Fibroblast of lung (primary cell): ENCODE data around the gene SEMA5A. TPM values are rescaled to one million over a fixed set of nuclear protein-coding genes. Genes with fewer than 3 reads are reported as not detected.

Experiments
- DNase-seq, 2 donors: peaks; one replicate each; pipeline versions ENCODE4 v3.0.0 to v3.0.0-alpha.2; 2010; ENCODE audit warnings: low read depth in 2 of 2
- H2AFZ ChIP-seq: 2 replicates; pipeline ENCODE4 v1.5.1; 2012; ENCODE audit warnings: low read length, control low read depth, inconsistent platforms
- H3K27ac ChIP-seq: 2 replicates; pipeline ENCODE4 v1.5.1; 2011; ENCODE audit warnings: low read length, control low read depth; ENCODE audit not compliant: insufficient read depth
- H3K27me3 ChIP-seq: 2 replicates; pipeline ENCODE4 v1.5.1; 2011; ENCODE audit warnings: mild to moderate bottlenecking, low read length; ENCODE audit not compliant: control insufficient read depth, insufficient read depth
- H3K36me3 ChIP-seq: 2 replicates; pipeline ENCODE4 v1.5.1; 2011; ENCODE audit warnings: low read length; ENCODE audit not compliant: control insufficient read depth, insufficient read depth
- H3K4me1 ChIP-seq: 2 replicates; pipeline ENCODE4 v1.5.1; 2011; ENCODE audit warnings: low read length; ENCODE audit not compliant: control insufficient read depth, insufficient read depth; ENCODE audit errors: extremely low read depth
- H3K4me2 ChIP-seq: 2 replicates; pipeline ENCODE4 v1.5.1; 2011; ENCODE audit warnings: low read length, control low read depth; ENCODE audit not compliant: insufficient read depth; ENCODE audit errors: extremely low read depth
- H3K4me3 ChIP-seq, 4 experiments: fragments of 200-600 bp in 1 of 4; sonication (generic) in 1 of 4; replicated peaks in 1 of 4; 2 replicates each; pipeline ENCODE4 v1.5.1; 2011 to 2016; ENCODE audit warnings: low read length in 4 of 4, low read depth in 3 of 4, mild to moderate bottlenecking in 3 of 4, control low read depth in 2 of 4, inconsistent platforms in 1 of 4, mixed read lengths in 1 of 4; ENCODE audit not compliant: insufficient read depth in 1 of 4; ENCODE audit errors: control extremely low read depth in 1 of 4
- H3K79me2 ChIP-seq: 2 replicates; pipeline ENCODE4 v1.5.1; 2012; ENCODE audit warnings: mild to moderate bottlenecking, low read length, inconsistent platforms; ENCODE audit not compliant: control insufficient read depth, insufficient read depth
- H3K9ac ChIP-seq: 2 replicates; pipeline ENCODE4 v1.5.1; 2011; ENCODE audit warnings: mild to moderate bottlenecking, low read length, control low read depth; ENCODE audit not compliant: insufficient read depth
- H3K9me3 ChIP-seq: 2 replicates; pipeline ENCODE4 v1.5.1; 2012; ENCODE audit warnings: low read depth, low read length; ENCODE audit not compliant: control insufficient read depth, insufficient read depth
- H4K20me1 ChIP-seq: 2 replicates; pipeline ENCODE4 v1.5.1; 2011; ENCODE audit warnings: low read length; ENCODE audit not compliant: control insufficient read depth, insufficient read depth; ENCODE audit errors: extremely low read depth
- EZH2 ChIP-seq: IDR thresholded peaks from 2 replicates; pipeline ENCODE4 v1.5.1; 2012; ENCODE audit warnings: low read length, control low read depth, mild to moderate bottlenecking; ENCODE audit errors: missing control alignments
- polyA plus RNA-seq, 2 donors: library from polyadenylated mRNA; depleted of rRNA in 1 of 2; stranded (reverse) in 1 of 2; unstranded in 1 of 2; fragments of >200 nt; gene quantifications; 2 replicates each; pipeline ENCODE4 v1.2.1, GENCODE V29; 2011 to 2012; ENCODE audit warnings: missing spikeins in 1 of 2
- total RNA-seq: library from RNA; depleted of rRNA; stranded (reverse); fragments of >200 nt; gene quantifications from 2 replicates; pipeline ENCODE4 v1.2.1, GENCODE V29; 2014
- TF ChIP-seq, protein P1 (sequence below), 2 donors: IDR thresholded peaks in 1 of 2; conservative IDR thresholded peaks in 1 of 2; 1 replicate in 1 of 2; 2 replicates in 1 of 2; pipeline ENCODE4 v1.5.1; 2011 to 2012; ENCODE audit warnings: low read length in 2 of 2, control low read depth in 1 of 2, inconsistent platforms in 1 of 2, low read depth in 1 of 2, mild to moderate bottlenecking in 1 of 2

Gene SEMA5A
- total and polyA plus RNA-seq, 2 donors (not counting 1 experiment from before 2014, with no cell fraction given), result 30.6 to 49.0 TPM

DNA sequence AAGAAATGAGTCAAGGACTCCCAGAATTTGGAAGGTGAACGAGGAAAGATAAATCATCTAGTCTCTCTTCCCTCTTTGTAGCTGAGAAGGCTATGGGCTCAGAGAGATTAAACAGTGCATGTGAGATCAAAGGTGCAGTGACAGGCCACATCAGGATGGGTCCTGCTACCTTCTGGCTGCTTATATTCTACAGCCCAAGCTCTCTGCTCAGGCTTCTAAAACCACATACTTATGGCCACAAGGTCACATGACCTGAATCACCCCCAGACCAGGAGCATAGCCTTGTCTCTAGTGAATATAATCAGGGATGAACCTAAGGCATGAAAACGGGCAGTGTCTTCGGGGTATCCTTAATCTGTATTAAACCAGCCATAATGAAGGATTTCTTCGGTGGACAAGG, 158.9 kb downstream of the SEMA5A start:
- Histone ChIP-seq H3K4me2 (no peak overlapping the region), H3K4me1 (no peaks in the 10 kb centered on the region), H4K20me1 (no peaks in the 10 kb centered on the region), H3K9ac (no peak overlapping the region), H3K4me3 (no peak overlapping the region), H3K27me3 (no peaks in the 10 kb centered on the region), H3K27ac (no peak overlapping the region), H3K9me3 (no peaks in the 10 kb centered on the region), H3K79me2 (no peaks in the 10 kb centered on the region), H3K36me3 (no peaks in the 10 kb centered on the region), H2AFZ (no peak overlapping the region)
- DNase-seq, result no peak
- TF ChIP-seq, protein P1, sequence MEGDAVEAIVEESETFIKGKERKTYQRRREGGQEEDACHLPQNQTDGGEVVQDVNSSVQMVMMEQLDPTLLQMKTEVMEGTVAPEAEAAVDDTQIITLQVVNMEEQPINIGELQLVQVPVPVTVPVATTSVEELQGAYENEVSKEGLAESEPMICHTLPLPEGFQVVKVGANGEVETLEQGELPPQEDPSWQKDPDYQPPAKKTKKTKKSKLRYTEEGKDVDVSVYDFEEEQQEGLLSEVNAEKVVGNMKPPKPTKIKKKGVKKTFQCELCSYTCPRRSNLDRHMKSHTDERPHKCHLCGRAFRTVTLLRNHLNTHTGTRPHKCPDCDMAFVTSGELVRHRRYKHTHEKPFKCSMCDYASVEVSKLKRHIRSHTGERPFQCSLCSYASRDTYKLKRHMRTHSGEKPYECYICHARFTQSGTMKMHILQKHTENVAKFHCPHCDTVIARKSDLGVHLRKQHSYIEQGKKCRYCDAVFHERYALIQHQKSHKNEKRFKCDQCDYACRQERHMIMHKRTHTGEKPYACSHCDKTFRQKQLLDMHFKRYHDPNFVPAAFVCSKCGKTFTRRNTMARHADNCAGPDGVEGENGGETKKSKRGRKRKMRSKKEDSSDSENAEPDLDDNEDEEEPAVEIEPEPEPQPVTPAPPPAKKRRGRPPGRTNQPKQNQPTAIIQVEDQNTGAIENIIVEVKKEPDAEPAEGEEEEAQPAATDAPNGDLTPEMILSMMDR (conservative IDR thresholded peaks at IDR 0.05 in 1 of 2, IDR thresholded peaks at IDR 0.05 in 1 of 2; ENCODE audit: low read depth in 1 of 2, low read length in 2 of 2), result no peak
- no peak for TF ChIP-seq EZH2

DNA sequence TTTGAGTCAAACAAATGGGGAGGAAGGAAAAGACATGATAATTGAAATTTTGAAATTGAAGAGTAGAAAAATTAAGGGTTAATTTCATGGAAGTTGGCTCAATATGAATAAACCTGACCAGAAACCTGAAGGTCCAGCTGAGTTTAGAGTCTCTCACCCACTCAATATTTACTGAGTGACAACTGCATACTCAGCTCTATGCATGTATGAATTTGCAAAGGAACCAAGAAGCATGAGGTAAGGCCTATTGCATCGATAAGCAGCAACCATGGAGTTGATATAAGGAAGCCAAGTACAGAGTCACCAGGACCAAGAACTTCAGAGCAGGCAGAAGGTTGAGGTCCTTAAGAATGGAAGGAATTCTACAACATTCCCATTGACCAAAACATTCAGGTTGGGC, 163.4 kb downstream of the SEMA5A start:
- H3K27ac ChIP-seq, result no peak overlapping the region
- H4K20me1 ChIP-seq, result no peaks in the 10 kb centered on the region
- no peak overlapping the region for H3K4me2 ChIP-seq
- DNase-seq, result no peak
- no peaks in the 10 kb centered on the region for H3K79me2 ChIP-seq
- TF ChIP-seq EZH2, result no peak
- TF ChIP-seq, protein P1 (conservative IDR thresholded peaks at IDR 0.05 in 1 of 2, IDR thresholded peaks at IDR 0.05 in 1 of 2; ENCODE audit: low read depth in 1 of 2, low read length in 2 of 2), result no peak
- no peak overlapping the region for H2AFZ ChIP-seq
- H3K36me3 ChIP-seq, result no peaks in the 10 kb centered on the region
- H3K9ac ChIP-seq, result no peak overlapping the region
- no peaks in the 10 kb centered on the region for H3K9me3 ChIP-seq
- no peaks in the 10 kb centered on the region for H3K27me3 ChIP-seq
- no peak overlapping the region for H3K4me3 ChIP-seq
- no peaks in the 10 kb centered on the region for H3K4me1 ChIP-seq

DNA sequence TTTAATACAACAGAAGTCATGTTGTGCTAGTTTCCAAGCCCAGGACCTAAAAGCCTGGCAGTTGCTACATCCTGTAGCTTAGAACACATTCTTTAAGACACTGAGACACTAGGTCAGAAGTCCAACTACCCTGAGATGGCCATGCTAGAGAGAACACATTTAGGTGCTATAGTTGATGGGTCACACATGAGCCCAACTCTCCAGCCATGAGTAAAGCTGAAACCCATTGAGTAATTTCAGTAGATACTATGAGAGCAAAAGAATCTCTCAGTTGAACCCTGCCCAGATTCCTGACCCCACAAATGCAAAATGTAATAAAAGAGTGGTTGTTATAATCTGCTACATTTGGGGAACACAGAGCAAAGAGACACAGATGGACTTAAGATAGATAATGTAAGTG, 164.4 kb downstream of the SEMA5A start:
- TF ChIP-seq, protein P1 (conservative IDR thresholded peaks at IDR 0.05 in 1 of 2, IDR thresholded peaks at IDR 0.05 in 1 of 2; ENCODE audit: low read depth in 1 of 2, low read length in 2 of 2), result no peak
- no peak for TF ChIP-seq EZH2
- Histone ChIP-seq H2AFZ (no peak overlapping the region), H3K9ac (no peak overlapping the region), H3K4me3 (no peak overlapping the region), H3K4me2 (no peak overlapping the region), H3K27me3 (no peaks in the 10 kb centered on the region), H3K4me1 (no peaks in the 10 kb centered on the region), H3K9me3 (no peaks in the 10 kb centered on the region), H3K79me2 (no peaks in the 10 kb centered on the region), H3K27ac (no peak overlapping the region), H3K36me3 (no peaks in the 10 kb centered on the region), H4K20me1 (no peaks in the 10 kb centered on the region)
- DNase-seq, result no peak
